ENCODE results near the gene ABCC10.

ABCC10 gene

GRCh38 chr6:43499028-43499815, 71.9 kb downstream of the ABCC10 start:
- DNase-seq: no peak

All from femur (tissue), 1 donor.